COLO668 (cell line): ENCODE data around the gene INPP5A.
"Not testable (repeated sequence)": the region's sequence is repeated elsewhere in the genome, so short reads cannot be mapped to it uniquely, and the experiment has no call there.

Experiments
- DNase-seq: peaks from one replicate; lab custom pipeline; 2025; ENCODE audit not compliant: unreplicated experiment; lab: John Stamatoyannopoulos, UW

The INPP5A gene

DNA sequence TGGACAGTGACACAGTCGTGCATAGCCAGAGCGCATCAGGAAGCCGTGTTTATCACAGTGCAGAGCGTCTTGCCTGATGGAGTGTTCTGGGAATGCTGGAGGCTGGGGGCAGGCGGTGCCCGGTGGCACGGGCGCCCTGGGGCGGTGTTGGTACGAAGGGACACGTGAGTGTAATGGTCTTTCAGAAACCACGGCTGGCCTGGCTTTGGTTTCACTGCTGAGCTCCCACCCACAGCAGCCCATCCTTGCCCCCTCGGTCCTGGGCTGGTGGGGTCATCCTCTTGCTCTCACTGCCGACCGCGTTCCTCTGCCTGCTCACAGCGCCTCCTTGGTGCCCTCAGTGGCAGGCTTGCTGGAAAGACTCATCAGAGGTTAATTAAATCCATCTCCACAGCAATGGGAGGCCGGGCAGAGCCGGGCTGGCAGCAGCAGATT, 197.8 kb downstream of the INPP5A start:
- no peak for DNase-seq

DNA sequence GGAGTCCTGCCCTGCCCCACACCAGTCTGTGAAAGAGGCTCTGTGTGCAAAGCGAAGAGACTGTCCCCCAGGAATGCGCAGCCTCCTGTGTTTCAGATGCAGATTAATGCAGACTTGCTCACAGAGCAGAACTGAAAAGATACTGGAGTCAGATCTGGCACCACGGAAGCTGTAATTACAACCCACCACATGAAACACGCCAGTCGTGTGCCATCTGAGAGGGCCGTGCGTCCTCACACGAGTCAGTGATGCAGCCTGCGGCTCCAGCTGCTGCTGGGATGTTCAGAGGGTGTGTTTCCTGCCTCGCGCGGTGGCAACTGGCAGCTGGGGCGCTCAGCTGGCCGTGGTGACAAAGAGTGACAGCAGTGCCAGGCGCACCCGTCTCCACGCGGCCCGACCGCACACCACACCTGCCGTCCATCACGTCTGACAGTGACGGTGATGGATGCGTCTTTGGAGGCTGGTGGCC, 198.4 kb downstream of the INPP5A start:
- no peak for DNase-seq

DNA sequence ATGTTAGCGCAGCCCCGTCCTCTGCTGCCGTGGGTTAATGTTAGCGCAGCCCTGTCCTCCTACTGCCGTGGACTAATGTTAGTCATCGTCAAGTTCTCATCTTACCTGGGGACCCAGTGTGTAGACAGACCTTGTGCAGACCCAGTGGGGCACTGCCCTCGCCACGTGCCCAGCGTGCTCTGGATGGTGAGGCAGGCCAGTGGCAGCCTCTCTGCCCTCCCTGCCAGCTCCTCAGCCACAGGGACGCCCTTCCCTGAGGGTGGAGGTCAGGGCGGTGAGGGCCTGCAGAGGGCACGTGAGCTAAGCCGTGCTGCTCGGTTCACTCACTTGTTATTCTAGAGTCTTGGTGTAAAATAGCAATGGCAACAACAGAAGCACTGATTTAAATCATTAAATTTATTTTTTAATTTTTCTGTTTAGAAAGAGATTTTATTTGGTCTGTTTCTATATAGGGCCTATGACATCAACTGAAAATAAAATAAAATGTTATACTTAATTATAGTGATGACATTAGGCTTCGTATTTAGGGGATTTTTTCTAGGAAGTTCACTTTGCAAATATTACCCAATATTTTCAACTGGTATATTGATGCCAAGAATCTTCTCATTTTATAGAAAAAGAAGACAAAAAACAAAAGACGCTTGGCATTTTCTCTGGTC, 199.9 kb downstream of the INPP5A start:
- no peak for DNase-seq

DNA sequence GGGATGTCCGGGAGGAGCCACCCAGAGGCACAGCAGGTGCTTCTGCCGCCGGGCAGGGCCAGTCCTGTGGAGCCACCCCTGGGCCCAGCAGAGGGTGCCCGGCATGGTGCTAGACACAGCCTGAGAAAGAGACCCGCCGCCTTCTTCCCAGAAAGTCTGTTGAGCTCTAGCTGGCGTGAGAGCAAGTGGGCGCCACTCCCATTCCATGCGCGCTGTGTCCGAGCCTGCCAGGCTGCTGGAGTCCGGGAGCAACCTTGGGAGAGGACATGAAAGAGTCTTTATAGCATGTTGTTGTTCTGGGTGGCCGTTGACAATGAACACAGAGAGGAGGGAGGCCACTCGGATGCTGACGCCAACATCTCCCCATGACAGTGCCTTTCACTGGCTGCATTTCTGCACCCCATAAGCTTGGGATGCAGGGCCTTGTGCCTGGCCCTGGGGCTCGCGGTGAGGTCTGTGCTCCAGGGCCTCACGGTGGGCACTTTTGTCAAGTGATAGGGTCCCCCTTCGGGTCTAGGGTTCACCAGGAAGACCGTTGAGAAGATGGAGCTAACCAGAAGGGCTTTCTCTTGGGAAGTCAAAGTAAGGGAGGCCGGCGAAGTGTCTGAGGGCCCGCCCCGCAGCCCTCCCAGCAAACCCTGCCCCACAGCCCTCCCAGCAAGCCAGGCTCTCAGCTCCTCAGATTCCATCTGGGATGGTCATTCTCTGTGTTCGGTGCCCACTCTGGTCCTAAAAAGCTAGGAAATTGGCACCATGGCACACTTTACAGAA, 201.1 kb downstream of the INPP5A start:
- no peak for DNase-seq

DNA sequence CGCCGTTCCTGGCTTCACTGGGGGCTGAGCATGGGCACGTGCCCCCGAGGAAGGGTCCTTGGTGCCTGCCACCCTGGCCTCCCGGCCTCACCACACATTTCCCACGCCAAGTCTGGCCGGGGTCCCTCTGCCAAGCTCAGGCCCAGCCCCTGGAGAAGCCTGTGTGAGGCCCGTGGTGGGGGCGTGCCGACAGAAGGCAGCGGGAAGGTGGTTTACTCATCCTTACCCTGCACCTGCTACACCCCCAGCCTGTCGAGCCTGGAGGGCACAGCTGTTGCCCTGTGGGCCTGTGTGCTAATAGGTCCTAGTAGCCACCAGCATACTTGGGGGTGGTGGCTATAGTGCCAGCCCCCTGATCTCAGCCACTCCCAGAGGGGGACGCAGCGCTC, 201.6 kb downstream of the INPP5A start:
- DNase-seq: no peak

DNA sequence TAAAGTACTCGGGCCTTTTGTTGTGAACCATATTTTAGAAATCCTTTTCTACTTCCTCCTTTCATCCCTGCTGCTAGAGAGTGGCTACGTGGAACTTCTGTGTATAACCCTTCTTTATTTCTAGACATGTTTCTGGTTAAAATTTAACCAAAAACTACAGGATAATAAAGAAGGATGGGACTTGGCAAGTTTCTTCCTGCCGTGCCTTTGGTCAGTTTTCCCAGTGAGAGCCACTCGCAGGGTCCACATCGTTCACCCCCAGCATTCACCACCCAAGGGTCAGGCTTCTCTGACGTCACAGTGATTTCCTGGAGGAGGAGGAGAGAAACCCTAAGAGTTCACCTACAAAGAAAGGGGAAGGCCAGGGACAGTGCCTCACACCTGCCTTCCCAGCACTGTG, 203.0 kb downstream of the INPP5A start:
- no peak for DNase-seq

DNA sequence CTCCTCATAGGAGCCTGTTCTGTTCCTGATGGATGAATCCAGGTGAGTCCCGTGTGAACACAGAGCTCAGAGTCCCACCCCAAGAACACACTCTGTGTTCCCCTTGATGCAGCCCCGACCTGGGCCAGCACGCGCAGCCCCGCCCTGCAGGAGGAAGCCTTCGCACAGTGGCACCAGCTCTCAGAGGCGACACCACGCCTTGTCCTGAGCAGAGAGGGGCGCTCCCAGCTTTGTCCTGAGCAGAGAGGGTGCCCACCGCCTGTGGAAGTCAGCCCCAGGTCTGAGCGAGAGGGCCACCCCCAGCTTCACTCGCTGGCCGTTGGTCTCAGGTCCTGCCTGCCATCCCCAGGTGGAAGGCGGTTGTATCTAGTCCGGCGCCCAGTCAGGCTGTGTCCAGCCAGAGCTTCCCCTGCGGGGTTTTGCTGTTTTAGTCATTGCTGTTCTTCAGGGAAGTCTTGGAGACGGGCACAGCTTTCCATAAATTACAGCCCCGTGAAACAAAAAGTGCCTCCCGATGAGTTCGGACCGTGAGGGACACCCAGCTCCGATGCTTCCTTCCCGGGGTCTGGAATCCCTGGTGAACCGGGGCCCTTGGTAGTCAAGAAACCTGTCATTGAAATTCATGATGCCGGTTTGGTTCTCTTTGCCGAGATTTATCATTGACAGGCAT, 204.7 kb downstream of the INPP5A start:
- no peak for DNase-seq

DNA sequence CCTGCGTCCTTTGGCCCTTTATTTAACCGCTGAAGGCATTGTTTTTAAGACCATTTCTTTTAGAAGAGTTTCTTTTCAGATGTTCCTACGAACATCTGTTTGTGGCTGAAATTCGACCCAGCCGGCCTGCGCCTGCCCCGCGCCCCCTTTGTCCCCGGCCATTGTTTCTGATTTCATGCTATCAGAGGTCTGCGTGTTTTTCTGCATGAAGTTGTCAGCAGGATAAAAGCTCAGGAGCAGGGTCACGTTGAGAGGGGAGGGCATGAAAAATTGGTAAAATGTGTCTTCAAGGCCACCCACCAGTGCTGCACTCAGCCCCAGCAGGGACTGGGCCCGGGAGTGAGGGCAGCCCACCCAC, 205.2 kb downstream of the INPP5A start:
- DNase-seq: no peak

DNA sequence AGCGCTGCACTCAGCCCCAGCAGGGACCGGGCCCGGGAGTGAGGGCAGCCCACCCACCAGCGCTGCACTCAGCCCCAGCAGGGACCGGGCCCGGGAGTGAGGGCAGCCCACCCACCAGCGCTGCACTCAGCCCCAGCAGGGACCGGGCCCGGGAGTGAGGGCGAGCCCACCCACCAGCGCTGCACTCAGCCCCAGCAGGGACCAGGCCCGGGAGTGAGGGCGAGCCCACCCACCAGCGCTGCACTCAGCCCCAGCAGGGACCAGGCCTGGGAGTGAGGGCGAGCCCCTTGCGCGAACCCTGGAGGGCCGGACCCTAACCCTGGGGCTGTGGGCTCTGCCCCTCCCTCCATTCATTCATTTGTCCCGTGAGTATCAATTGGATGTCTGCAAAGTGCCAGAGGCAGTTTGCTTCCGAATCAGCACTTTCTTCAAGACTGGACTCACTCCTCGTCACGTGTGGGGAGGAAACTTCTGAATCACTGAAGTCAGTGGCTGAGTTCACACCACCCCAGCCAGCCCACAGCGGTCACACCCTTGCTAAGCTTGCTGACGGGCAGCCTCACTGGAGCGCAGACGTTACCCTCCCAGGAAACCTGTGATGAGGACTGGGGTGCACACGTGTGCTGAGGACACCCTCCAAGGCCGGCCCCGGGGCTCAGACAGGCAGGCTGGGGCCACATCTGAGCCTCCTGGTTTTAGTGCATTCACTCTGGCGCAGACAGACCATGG, 205.8 kb downstream of the INPP5A start:
- DNase-seq: not testable (repeated sequence)

DNA sequence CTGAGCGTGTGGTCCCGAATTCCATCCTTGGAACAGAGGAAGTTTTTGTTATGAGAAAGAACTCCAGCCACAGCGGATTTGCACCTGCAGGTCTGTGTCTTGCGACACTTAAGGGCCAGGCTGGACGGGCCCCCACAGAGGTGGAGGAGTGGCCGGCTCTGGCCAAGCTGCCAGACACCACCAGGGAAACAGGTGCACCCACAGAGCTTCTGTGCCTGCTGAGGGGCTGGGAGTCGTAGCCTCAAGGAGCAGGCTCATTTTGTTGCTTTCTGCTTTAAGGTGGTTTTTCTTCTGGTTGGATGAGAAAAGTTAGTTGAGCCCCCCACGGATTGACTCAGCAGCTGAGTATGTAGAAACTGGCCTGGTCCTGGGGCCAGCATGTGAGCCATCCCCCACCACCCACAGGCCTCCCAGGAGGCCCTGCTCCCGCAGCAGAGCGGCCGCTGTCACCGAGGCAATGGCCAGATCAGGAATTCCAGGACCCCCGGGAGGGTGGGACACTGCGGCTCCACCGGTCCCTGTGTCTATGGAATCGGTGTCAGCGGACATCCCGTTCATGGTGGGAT, 206.4 kb downstream of the INPP5A start:
- no peak for DNase-seq

DNA sequence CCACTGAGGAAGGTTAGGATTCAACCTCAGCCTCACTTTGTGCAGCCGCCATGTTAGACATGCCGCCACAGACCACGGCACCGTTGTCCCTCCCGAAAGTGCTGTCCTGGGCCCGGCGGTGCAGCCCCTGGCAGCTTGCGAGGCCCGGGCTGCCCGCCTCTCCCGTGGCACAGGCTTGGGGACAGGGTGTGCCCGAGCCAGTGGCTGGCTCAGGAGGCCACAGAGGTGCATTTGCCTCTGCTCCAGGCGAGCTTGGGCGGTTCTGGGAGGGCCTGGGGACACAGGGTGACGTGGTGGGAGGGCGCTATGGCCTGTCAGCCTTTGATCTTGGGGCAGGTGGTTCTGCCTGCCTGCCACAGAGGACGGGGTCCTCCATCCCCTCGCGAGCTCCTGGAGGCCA, 207.3 kb downstream of the INPP5A start:
- no peak for DNase-seq

DNA sequence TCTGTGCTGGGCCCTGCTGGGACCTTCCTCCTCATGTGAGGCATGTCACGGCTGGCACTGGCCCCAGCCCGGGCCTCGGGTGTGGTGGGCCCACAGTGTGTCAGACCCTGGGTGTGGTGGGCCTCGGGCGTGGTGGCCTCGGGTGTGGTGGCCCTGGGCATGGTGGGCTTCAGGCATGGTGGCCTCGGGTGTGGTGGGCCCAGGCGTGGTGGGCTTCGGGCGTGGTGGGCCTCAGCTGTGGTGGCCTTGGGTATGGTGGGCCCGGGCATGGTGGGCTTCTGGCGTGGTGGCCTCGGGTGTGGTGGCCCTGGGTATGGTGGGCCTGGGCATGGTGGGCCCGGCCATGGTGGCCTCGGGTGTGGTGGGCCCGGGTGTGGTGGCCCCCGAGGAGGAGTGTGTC, 207.9 kb downstream of the INPP5A start:
- no peak for DNase-seq

DNA sequence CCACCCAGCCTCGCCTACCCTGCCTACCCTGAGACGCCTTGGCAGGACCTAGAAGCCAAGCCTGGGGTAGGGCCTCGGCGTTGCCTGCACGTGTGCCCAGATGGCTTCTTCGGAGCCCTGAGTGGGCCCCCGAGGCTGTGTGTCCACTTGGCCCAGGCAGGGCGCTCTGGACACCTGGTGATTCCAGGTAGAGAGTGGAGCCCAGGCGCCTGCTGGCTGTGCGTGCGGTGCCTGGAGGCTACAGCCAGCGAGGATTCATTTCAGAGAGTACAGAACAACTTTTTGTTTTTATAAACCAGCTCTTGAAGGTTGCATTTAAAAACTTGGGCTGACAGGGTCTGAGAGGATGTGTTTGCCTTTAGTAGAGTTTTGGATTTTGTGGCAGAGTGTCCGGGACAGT, 208.4 kb downstream of the INPP5A start:
- DNase-seq: no peak

DNA sequence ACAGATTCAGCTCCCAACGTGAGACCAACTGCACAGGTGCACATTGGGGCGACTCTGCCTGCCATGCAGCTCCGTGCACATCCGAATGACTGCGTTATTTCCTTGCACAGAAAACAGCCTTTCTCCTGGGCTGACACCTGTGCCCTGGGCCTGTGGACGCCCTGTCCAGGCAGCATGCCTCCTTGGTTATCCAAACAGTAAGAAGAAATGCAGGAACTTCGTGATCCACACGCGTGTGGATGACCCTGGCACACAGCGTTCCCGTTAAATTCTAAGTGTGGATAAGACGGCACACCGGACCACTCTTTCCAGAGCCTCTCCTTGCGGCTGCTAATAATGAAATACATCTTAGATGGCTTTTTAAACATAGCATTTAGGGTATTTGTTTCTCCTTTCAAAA, 208.8 kb downstream of the INPP5A start:
- DNase-seq: no peak

DNA sequence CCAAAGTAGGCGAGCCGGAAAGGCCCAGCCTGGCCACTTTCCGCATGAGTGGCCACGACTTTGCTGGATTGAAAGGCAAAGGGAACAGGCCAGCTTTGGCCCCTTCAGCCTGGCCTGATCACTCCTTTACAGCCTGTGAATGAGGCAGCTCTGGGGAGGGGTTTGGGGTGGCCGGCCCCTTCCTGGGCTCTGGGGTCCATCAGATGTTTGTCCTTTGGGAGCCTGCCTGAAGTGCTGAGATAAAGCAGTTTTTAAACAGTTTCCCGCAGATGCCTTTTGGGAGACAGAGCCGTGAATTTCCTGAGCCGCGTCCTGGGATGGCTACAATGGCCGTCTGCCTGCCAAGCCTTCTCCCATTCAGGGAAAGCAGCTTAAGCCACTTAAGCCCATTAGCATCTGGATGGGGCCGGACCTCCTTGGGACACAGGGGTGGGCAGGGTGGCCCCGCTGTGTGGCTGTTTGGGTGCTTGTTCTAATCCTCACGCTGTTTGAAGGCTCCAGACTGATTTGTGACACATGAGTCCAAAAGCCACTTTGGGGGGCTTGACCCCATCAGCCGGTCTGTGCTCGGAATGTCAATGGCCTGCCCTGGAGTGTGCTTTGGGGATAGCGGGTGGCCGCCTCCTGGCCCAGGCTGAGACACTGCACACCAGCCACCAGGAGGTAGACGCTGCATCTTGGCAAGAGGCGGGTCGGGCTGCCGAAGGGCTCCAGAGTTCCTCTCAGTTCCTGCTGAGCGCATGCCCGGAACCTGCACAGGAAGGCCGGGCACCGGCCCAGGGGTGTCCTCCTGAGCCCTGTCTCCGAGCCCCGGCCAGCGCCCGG, 209.4 kb downstream of the INPP5A start:
- no peak for DNase-seq

DNA sequence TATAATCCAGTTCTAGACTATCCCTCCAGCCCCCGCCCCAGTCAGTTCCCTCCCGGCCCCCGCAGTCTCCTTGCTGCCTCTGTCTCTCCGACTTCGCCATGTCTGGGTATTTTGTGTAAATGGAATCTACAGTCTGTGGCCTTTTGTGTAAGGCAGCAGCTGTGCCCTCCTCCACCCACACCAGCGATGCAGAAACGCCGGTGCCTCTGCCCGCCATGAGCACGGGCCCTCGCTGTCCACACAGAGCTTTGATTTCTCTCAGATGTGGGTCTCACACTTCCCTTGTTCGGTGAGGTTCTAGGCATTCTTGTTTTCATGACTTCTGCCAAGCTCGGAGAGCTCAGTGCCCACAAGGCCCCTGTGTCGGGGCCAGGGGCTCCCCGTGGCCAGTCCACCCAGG, 210.5 kb downstream of the INPP5A start:
- DNase-seq: no peak

DNA sequence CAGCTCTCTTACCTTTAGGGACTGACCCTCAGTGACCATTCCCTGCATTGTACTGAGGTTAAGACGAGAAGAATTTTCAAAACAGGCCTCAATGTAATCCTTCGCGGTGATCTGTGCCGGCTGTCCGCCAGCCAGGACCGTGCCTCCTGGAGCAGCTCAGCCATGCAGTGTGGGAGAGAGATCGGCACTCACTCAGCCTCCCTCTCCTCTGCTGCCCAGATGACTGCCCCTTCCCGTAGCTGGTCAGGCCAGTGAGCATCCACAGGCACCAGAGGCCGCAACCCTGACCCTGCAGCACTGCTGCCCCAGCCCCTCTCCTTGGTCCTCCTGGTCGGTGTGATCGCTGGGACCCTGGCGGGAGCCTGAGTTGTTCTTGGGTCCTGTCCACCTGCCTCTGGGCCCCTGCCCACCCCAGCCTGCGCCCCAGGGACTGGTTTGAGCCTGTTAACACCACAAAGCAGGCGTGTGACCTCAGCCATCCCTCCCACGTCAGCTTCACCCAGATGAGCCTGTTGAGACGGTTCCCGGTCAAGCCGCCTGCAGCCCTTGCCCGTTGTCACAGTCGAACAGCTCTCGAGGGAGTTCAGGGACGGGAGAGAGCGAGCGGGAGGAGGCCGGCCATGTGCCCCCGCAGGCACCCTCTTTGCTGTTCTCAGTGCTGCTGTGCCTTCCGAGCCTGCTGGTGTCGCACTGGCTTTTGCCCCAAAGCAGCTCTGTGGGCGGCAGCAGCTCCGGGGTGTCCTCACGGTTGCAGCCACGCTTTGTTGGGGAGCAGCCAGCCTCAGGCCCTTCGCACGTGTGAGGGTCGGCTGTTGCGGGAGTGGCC, 211.2 kb downstream of the INPP5A start:
- DNase-seq: no peak

DNA sequence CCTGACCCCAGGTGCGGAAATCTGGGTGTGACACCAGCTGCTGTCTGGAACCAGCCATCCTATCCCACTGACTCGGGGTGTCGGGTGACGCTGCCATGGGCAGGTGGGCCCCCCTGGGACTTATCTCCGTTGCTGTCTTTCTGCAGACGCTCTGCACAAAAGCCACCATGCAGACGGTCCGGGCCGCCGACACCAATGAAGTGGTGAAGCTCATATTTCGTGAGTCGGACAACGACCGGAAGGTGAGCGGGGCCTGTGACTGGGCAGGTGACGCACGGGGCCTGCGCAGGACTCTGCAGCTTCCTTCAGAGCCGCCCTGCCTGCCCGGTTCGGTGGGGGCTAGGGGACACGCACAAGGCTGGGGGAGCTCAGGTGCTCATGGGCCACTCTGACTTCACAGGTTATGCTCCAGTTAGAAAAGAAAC, 211.8 kb downstream of the INPP5A start:
- DNase-seq: peak; percentile 1

DNA sequence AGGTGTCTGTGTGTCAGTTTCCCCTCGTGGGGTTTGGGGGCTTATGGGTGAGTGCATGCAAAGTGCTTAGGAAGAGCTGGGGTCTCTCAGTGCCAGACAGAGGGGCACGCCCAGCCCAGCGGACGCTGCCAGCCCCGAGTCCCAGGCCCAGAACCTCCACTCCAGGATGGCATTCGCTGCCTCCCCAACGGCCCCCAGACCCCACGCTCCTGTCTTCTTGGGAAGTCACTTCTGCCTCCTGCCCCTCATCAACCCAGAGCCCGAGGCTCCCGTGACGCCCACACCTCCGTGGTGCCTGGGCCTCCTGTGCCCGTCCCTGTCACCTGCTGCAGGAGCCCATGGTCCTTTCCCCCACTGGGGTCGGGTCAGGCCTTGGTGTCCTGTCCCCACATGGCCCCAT, 213.3 kb downstream of the INPP5A start:
- DNase-seq: no peak
